Fibroblast of the conjunctiva (primary cell): ENCODE results near the gene TEX264.

Source experiments
- DNase-seq: peaks from one replicate; pipeline ENCODE4 v3.0.0-alpha.2; 2010; ENCODE audit warnings: low read depth

The TEX264 gene

GRCh38 chr3:51750878-51751277 is 79.8 kb downstream of the TEX264 start:
- DNase-seq, result no peak

- DNase-seq, result no peak
Observed at GRCh38 chr3:51751287-51751686, 80.2 kb downstream of the TEX264 start.
